OCI-LY7 (cell line): ENCODE data around the gene NAA50.

Experiments used
- EZH2phosphoT487 ChIP-seq: fragments of 200-600 bp; sonication (generic); IDR thresholded peaks from 2 replicates; pipeline ENCODE4 v1.6.1; 2018; ENCODE audit warnings: low read depth, borderline replicate concordance, mild to moderate bottlenecking, mixed run types, antibody characterized with exemption, low read length, moderate library complexity, mixed read lengths
- TF ChIP-seq, protein P1 (sequence below): fragments of 200-600 bp; sonication (generic); conservative IDR thresholded peaks from 2 replicates; pipeline ENCODE4 v1.5.1; 2014; ENCODE audit warnings: mild to moderate bottlenecking, antibody characterized with exemption, low read length, moderate library complexity, mixed read lengths

DNA sequence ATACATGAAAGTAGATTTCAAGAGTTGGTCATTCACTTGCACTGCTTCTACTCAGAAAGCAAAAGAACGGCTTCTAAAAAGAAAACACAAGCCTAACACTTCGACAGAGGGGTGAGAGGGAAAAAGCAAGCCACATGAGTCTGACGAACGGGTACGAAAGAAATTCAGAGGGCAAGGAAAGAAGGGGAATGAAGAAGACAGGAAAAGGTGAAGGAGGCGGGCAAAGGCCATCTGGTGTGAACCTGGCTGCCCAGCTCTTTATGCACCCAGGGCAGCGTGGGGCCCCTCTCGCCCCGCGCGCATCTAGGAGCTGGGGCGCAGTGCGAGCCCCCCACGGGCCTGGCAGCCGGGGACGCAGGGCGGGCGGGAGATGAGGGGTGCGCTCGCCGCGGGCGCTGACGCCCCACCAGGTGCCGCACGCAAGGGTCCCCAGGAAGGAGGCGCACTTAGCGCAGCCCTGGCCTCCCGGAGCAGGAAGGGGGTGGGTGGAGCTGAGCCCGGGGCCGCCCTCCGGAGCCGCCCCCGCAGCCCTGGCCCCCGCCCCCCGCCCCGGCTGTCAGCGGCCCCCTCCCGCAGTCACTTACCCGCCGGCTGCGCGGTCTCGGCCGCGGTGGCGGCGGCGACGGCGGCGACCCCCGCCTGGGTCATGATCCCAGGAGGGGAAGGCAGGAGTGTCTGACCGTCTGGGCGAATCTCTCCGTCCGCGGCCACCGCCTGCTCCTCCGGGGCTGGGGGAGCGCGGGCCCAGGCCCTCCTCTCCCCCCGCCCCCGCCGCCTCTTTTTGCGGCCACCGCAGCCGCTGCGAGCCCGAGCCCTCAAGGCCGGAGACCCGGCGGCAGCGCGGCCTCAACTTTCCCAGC lies 50.0 kb downstream of the NAA50 start, which contains the start of gene USF3:
- TF ChIP-seq, protein P1, sequence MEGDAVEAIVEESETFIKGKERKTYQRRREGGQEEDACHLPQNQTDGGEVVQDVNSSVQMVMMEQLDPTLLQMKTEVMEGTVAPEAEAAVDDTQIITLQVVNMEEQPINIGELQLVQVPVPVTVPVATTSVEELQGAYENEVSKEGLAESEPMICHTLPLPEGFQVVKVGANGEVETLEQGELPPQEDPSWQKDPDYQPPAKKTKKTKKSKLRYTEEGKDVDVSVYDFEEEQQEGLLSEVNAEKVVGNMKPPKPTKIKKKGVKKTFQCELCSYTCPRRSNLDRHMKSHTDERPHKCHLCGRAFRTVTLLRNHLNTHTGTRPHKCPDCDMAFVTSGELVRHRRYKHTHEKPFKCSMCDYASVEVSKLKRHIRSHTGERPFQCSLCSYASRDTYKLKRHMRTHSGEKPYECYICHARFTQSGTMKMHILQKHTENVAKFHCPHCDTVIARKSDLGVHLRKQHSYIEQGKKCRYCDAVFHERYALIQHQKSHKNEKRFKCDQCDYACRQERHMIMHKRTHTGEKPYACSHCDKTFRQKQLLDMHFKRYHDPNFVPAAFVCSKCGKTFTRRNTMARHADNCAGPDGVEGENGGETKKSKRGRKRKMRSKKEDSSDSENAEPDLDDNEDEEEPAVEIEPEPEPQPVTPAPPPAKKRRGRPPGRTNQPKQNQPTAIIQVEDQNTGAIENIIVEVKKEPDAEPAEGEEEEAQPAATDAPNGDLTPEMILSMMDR: 0 out of 2 replicates have a peak, but pooled peaks have one; percentile 13
- no peak for TF ChIP-seq EZH2phosphoT487
